Neural progenitor cell (in vitro differentiated cells): ENCODE measurements around the gene C22orf31. TPM values are rescaled to one million over a fixed set of nuclear protein-coding genes. Genes with fewer than 3 reads are reported as not detected.

Source experiments
- DNase-seq: peaks from one replicate; pipeline ENCODE4 v3.0.0-alpha.2; 2016; ENCODE audit warnings: low spot score
- H2AFZ ChIP-seq: fragments of 200-600 bp; sonication (generic); replicated peaks from 2 replicates; pipeline ENCODE4 v1.6.1; 2016; ENCODE audit warnings: antibody characterized with exemption
- H3F3A ChIP-seq: fragments of 200-600 bp; sonication (generic); 2 replicates; pipeline ENCODE4 v1.6.1; 2016; ENCODE audit warnings: antibody characterized with exemption, low read depth
- H3K27ac ChIP-seq: fragments of 200-600 bp; sonication (generic); 2 replicates; pipeline ENCODE4 v1.5.1; 2016; ENCODE audit warnings: mild to moderate bottlenecking
- H3K27me3 ChIP-seq: fragments of 200-600 bp; sonication (generic); 2 replicates; pipeline ENCODE4 v1.6.1; 2016; ENCODE audit warnings: mild to moderate bottlenecking, moderate library complexity
- H3K36me3 ChIP-seq: fragments of 200-600 bp; sonication (generic); 2 replicates; pipeline ENCODE4 v1.5.1; 2016
- H3K4me1 ChIP-seq: fragments of 200-600 bp; sonication (generic); 2 replicates; pipeline ENCODE4 v1.6.1; 2016; ENCODE audit warnings: mixed run types
- H3K4me2 ChIP-seq: fragments of 200-600 bp; sonication (generic); 2 replicates; pipeline ENCODE4 v1.6.1; 2016
- H3K4me3 ChIP-seq: fragments of 200-600 bp; sonication (generic); 2 replicates; pipeline ENCODE4 v1.5.1; 2016
- H3K79me2 ChIP-seq: fragments of 200-600 bp; sonication (generic); 2 replicates; pipeline ENCODE4 v1.6.1; 2016; ENCODE audit warnings: low read depth
- H3K9ac ChIP-seq: fragments of 200-600 bp; sonication (generic); 2 replicates; pipeline ENCODE4 v1.6.1; 2016
- H3K9me3 ChIP-seq: fragments of 200-600 bp; sonication (generic); 2 replicates; pipeline ENCODE4 v1.5.1; 2016; ENCODE audit warnings: low read depth
- H4K20me1 ChIP-seq: fragments of 200-600 bp; sonication (generic); 2 replicates; pipeline ENCODE4 v1.6.1; 2016; ENCODE audit warnings: low read depth
- H3K27ac Mint-ChIP-seq: 3 replicates; pipeline ENCODE4 v1.8.0; 2021; ENCODE audit warnings: mixed read lengths
- H3K27me3 Mint-ChIP-seq: 2 replicates; pipeline ENCODE4 v1.8.0; 2022; ENCODE audit warnings: low read depth, mild to moderate bottlenecking, inconsistent platforms, moderate library complexity, mixed read lengths; ENCODE audit not compliant: insufficient read depth
- H3K36me3 Mint-ChIP-seq: 3 replicates; pipeline ENCODE4 v1.8.0; 2021; ENCODE audit warnings: mixed read lengths
- H3K4me1 Mint-ChIP-seq: 3 replicates; pipeline ENCODE4 v1.8.0; 2021; ENCODE audit warnings: mixed read lengths
- H3K4me3 Mint-ChIP-seq: 3 replicates; pipeline ENCODE4 v1.8.0; 2021; ENCODE audit warnings: mild to moderate bottlenecking, moderate library complexity, mixed read lengths
- H3K9me3 Mint-ChIP-seq: 3 replicates; pipeline ENCODE4 v1.8.0; 2020; ENCODE audit warnings: mixed read lengths
- CTCF ChIP-seq: fragments of 200-600 bp; sonication (generic); IDR thresholded peaks from 2 replicates; pipeline ENCODE4 v1.5.1; 2017; ENCODE audit warnings: antibody characterized with exemption, mild to moderate bottlenecking
- EZH2 ChIP-seq: fragments of 200-600 bp; sonication (generic); IDR thresholded peaks from 2 replicates; pipeline ENCODE4 v1.6.1; 2017; ENCODE audit warnings: antibody characterized with exemption, mild to moderate bottlenecking, moderate library complexity
- EZH2phosphoT487 ChIP-seq: fragments of 200-600 bp; sonication (generic); IDR thresholded peaks from 2 replicates; pipeline ENCODE4 v1.6.1; 2017; ENCODE audit warnings: antibody characterized with exemption
- total RNA-seq: library from RNA; depleted of rRNA; stranded (reverse); fragments of >200 nt; gene quantifications from 2 replicates; pipeline ENCODE4 v1.2.3, GENCODE V29; 2015; ENCODE audit warnings: low replicate concordance

The C22orf31 gene
- total RNA-seq, 1 donor from 2014 or later, result not detected

DNA sequence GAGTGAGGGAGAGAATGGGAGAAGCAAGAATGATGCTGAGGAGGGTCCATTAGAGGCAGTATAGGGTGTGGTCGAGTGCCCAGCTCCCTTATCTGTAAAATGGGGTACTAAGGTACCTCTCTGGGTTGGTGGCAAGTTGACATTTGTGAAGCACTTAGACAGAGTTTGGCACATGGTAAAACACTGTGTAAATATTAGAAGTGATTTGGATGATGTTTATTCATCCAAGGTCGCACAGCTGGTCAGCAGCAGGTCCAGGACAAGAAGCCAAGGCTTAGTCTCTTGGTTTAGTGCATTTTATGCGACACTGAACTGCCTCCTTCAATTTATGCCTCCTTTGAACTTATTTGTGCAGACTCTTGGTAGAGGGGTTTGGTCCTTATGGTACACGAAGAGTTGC, 30.6 kb upstream of the C22orf31 start:
- no peaks in the 10 kb centered on the region for H3K27me3 ChIP-seq
- no peak overlapping the region for H3K4me2 ChIP-seq
- TF ChIP-seq EZH2 (no peak), CTCF (no peak), EZH2phosphoT487 (no peak)
- H3K79me2 ChIP-seq, result no peaks in the 10 kb centered on the region
- Mint-ChIP-seq H3K27ac (no peak overlapping the region), H3K9me3 (no peaks in the 10 kb centered on the region), H3K4me1 (peaks cover 30% of the 10 kb centered on the region), H3K4me3 (no peak overlapping the region), H3K27me3 (peaks cover 4% of the 10 kb centered on the region), H3K36me3 (peaks cover 10% of the 10 kb centered on the region)
- peaks cover 11% of the 10 kb centered on the region for H3F3A ChIP-seq
- DNase-seq, result no peak
- H3K4me3 ChIP-seq, result no peak overlapping the region
- H3K9me3 ChIP-seq, result no peaks in the 10 kb centered on the region
- no peak overlapping the region for H2AFZ ChIP-seq
- H3K4me1 ChIP-seq, result peaks cover 9% of the 10 kb centered on the region
- no peak overlapping the region for H3K27ac ChIP-seq
- H4K20me1 ChIP-seq, result no peaks in the 10 kb centered on the region
- no peaks in the 10 kb centered on the region for H3K36me3 ChIP-seq
- H3K9ac ChIP-seq, result no peak overlapping the region

GRCh38 chr22:29090039-29090438, 28.4 kb upstream of the C22orf31 start:
- DNase-seq, result no peak
- H3K4me1 Mint-ChIP-seq, result peaks cover 17% of the 10 kb centered on the region
- no peaks in the 10 kb centered on the region for H3F3A ChIP-seq
- no peaks in the 10 kb centered on the region for H4K20me1 ChIP-seq
- peaks cover 4% of the 10 kb centered on the region for H3K27me3 Mint-ChIP-seq
- no peaks in the 10 kb centered on the region for H3K79me2 ChIP-seq
- no peaks in the 10 kb centered on the region for H3K9me3 ChIP-seq
- H3K27me3 ChIP-seq, result no peaks in the 10 kb centered on the region
- H3K4me3 ChIP-seq, result no peak overlapping the region
- no peak overlapping the region for H3K27ac Mint-ChIP-seq
- no peak overlapping the region for H3K9ac ChIP-seq
- no peaks in the 10 kb centered on the region for H3K9me3 Mint-ChIP-seq
- H3K4me2 ChIP-seq, result no peak overlapping the region
- H3K4me1 ChIP-seq, result no peaks in the 10 kb centered on the region
- no peaks in the 10 kb centered on the region for H3K36me3 ChIP-seq
- H3K4me3 Mint-ChIP-seq, result no peak overlapping the region
- TF ChIP-seq EZH2phosphoT487, result no peak
- no peak for TF ChIP-seq CTCF
- no peak for TF ChIP-seq EZH2
- peaks cover 8% of the 10 kb centered on the region for H3K36me3 Mint-ChIP-seq
- H3K27ac ChIP-seq, result no peak overlapping the region
- no peak overlapping the region for H2AFZ ChIP-seq

DNA sequence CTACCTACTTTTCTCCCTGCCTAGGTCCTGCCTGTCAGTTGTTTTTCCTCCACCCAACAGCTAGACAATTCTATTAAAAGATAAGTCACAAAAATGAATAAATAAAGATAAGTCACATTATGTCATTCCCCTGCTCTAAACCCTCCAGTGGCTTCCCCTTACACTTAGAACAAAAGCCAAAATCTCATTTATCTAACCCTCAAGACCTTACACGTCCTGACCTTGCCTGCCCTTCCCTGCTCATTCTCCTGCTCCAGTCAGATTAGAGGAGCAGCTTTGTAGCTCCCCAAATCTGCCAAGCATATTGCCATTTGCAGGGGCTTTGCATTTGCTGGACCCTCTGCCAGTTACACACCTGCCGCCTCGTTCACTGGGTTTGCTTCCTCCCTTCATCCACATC, 27.9 kb upstream of the C22orf31 start:
- no peak overlapping the region for H3K9ac ChIP-seq
- no peak overlapping the region for H3K27ac Mint-ChIP-seq
- no peak overlapping the region for H2AFZ ChIP-seq
- no peaks in the 10 kb centered on the region for H4K20me1 ChIP-seq
- H3K4me2 ChIP-seq, result no peak overlapping the region
- H3K79me2 ChIP-seq, result no peaks in the 10 kb centered on the region
- DNase-seq, result no peak
- H3K27me3 ChIP-seq, result no peaks in the 10 kb centered on the region
- H3K4me3 Mint-ChIP-seq, result no peak overlapping the region
- no peaks in the 10 kb centered on the region for H3F3A ChIP-seq
- H3K36me3 ChIP-seq, result no peaks in the 10 kb centered on the region
- H3K4me1 ChIP-seq, result no peaks in the 10 kb centered on the region
- H3K9me3 Mint-ChIP-seq, result no peaks in the 10 kb centered on the region
- no peaks in the 10 kb centered on the region for H3K9me3 ChIP-seq
- H3K27me3 Mint-ChIP-seq, result peaks cover 4% of the 10 kb centered on the region
- TF ChIP-seq EZH2 (no peak), EZH2phosphoT487 (no peak), CTCF (no peak)
- no peak overlapping the region for H3K27ac ChIP-seq
- peaks cover 5% of the 10 kb centered on the region for H3K36me3 Mint-ChIP-seq
- H3K4me1 Mint-ChIP-seq, result peaks cover 17% of the 10 kb centered on the region
- no peak overlapping the region for H3K4me3 ChIP-seq
